Activated CD8-positive, alpha-beta memory T cell treated with anti-CD3 and anti-CD28 coated beads for 4 hours (primary cell): ENCODE data around the gene ATP2B1.

Experiments used
- DNase-seq, 2 donors: peaks; one replicate each; pipeline ENCODE4 v3.0.0-alpha.2; 2020; ENCODE audit warnings: low read depth in 2 of 2

ATP2B1 gene

DNA sequence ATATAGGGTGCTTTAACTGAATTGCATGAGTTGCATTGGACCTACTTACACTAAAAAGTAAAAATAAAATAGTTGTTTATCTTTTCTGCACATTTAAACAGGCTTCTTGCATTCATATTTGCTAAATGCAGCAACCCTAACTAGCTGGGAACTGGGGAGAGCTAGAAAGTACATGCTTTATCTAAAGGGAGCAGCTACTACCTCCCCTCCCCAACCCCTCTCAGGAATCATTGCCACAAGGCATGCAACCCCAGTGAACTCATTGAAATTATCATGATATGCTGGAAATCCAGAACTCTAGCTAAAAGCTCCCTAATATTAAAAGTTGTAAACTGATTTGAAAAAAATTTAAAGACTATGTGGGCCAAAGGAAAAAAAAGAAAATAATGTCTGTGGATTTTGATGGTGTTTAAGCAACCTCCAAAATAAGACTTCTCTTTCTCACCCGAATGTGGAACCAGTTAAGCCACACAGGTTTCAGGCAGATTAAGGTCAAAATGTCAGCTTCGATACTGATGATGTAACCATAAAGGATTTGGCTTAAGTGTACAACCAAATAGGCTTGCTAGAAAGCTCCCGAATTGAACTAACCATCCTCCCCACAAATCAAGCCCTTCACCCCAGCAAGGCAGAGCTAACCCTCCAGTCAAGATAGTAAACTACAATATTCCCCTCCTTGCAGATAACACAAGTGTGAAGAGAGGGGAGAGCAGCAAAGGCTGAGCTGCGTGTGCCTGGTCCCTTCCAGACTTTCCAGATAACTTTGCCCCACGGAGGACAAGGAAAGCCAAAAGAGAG, 169.0 kb downstream of the ATP2B1 start:
- no peak for DNase-seq

DNA sequence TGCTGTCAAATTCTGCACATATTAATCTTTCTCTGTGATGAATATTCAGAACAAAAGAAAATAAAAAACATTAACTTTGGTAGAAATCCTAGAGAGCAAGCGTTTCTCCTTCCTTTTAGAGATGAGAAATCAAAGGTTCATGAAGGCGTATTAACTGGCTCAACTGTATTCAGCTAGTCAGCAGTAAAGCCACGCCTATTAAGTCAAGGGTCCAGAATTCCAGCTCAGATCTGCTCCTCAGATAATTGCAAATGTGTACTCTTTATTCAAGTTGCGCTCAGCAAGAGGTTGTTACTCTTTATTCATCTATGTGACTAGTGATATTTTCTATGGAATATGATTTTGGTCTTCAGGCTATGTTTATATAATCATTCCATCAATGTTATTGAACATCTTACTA, 169.7 kb downstream of the ATP2B1 start:
- DNase-seq: no peak
